PC-3 (cell line): ENCODE data around the gene PNMA1. TPM values are rescaled to one million over a fixed set of nuclear protein-coding genes. Genes with fewer than 3 reads are reported as not detected.

ENCODE experiments used
- ATAC-seq: fragments of 200-7000 bp; cut with Tn5 transposase; 2 replicates; pipeline ENCODE4 v1.9.1; 2020; ENCODE audit warnings: mild to moderate bottlenecking, moderate library complexity
- BruUV-seq: library from RNA; stranded (reverse); fragments of 400-500 nt; replicated peaks from 2 replicates; lab custom pipeline; 2021; lab: Mats Ljungman, UMichigan
- CTCF ChIA-PET: fragments of 300-600 bp; sonication (Branson Sonifier 250); formaldehyde crosslinking; loops from one replicate; lab custom pipeline; 2022; ENCODE audit warnings: antibody characterized with exemption; lab: Charles Lee
- POLR2A ChIA-PET: fragments of 300-600 bp; sonication (Branson Sonifier 250); formaldehyde crosslinking; loops from one replicate; lab custom pipeline; 2022; ENCODE audit warnings: antibody characterized with exemption; ENCODE audit not compliant: unreplicated experiment; lab: Charles Lee
- DNase-seq: peaks from one replicate; pipeline ENCODE4 v3.0.0-alpha.2; 2015
- H2AFZ ChIP-seq: fragments of 300-600 bp; sonication (generic); 2 replicates; pipeline ENCODE4 v1.6.0; 2016; ENCODE audit warnings: antibody characterized with exemption, low read length
- H3F3A ChIP-seq: fragments of 300-600 bp; sonication (generic); one replicate; pipeline ENCODE4 v1.6.0; 2017; ENCODE audit warnings: antibody characterized with exemption, low read length, control low read depth, mild to moderate bottlenecking; ENCODE audit not compliant: unreplicated experiment
- H3K27ac ChIP-seq: fragments of 300-600 bp; sonication (generic); 2 replicates; pipeline ENCODE4 v1.5.1; 2016; ENCODE audit warnings: mild to moderate bottlenecking, low read length
- H3K27me3 ChIP-seq: fragments of 300-600 bp; sonication (generic); 2 replicates; pipeline ENCODE4 v1.6.1; 2016; ENCODE audit warnings: low read length, mixed read lengths
- H3K36me3 ChIP-seq: fragments of 300-600 bp; sonication (generic); 2 replicates; pipeline ENCODE4 v1.6.1; 2016; ENCODE audit warnings: low read depth, mixed run types, low read length, mixed read lengths
- H3K4me1 ChIP-seq: fragments of 300-600 bp; sonication (generic); 2 replicates; pipeline ENCODE4 v1.5.1; 2016; ENCODE audit warnings: low read length; ENCODE audit not compliant: insufficient read depth
- H3K4me2 ChIP-seq: fragments of 300-600 bp; sonication (generic); 2 replicates; pipeline ENCODE4 v1.6.0; 2016; ENCODE audit warnings: low read length
- H3K4me3 ChIP-seq: fragments of 300-600 bp; sonication (generic); 2 replicates; pipeline ENCODE4 v1.5.1; 2016; ENCODE audit warnings: mild to moderate bottlenecking, low read length, mixed read lengths
- H3K79me2 ChIP-seq: fragments of 300-600 bp; sonication (generic); 2 replicates; pipeline ENCODE4 v1.6.1; 2017; ENCODE audit warnings: low read length, mixed read lengths
- H3K9ac ChIP-seq: fragments of 300-600 bp; sonication (generic); 2 replicates; pipeline ENCODE4 v1.6.0; 2016; ENCODE audit warnings: mild to moderate bottlenecking, low read length
- H3K9me2 ChIP-seq: fragments of 300-600 bp; sonication (generic); replicated peaks from 2 replicates; pipeline ENCODE4 v1.6.1; 2016; ENCODE audit warnings: mixed run types, low read length, mixed read lengths
- H3K9me3 ChIP-seq: fragments of 300-600 bp; sonication (generic); 2 replicates; pipeline ENCODE4 v1.6.1; 2016; ENCODE audit warnings: low read length, mixed read lengths
- H4K20me1 ChIP-seq: fragments of 300-600 bp; sonication (generic); 2 replicates; pipeline ENCODE4 v1.6.1; 2016; ENCODE audit warnings: low read length, mixed read lengths
- EZH2 ChIP-seq: fragments of 300-600 bp; sonication (generic); IDR thresholded peaks from one replicate; pipeline ENCODE4 v1.6.1; 2017; ENCODE audit warnings: antibody characterized with exemption, mild to moderate bottlenecking, low read length; ENCODE audit not compliant: unreplicated experiment
- EZH2phosphoT487 ChIP-seq: fragments of 300-600 bp; sonication (generic); IDR thresholded peaks from 2 replicates; pipeline ENCODE4 v1.6.1; 2018; ENCODE audit warnings: mild to moderate bottlenecking, antibody characterized with exemption, low read length, borderline replicate concordance
- intact Hi-C: fragments of 100-400 bp; cut with micrococcal nuclease; formaldehyde crosslinking; loops from 2 replicates; pipeline ENCODE4 v1.9.0; 2023
- total RNA-seq: library from RNA; depleted of rRNA; stranded (reverse); fragments of >200 nt; gene quantifications from 2 replicates; pipeline ENCODE4 v1.2.3, GENCODE V29; 2014
- TF ChIP-seq, protein P1 (sequence below): fragments of 300-600 bp; sonication (generic); conservative IDR thresholded peaks from 2 replicates; pipeline ENCODE4 v1.5.1; 2017; ENCODE audit warnings: antibody characterized with exemption, low read depth, mild to moderate bottlenecking, low read length

The PNMA1 gene
- total RNA-seq, 1 experiment from 2014 or later, result 30.8 TPM

- Histone ChIP-seq H4K20me1 (peaks cover 19% of the 10 kb centered on the region), H3K79me2 (peaks cover 90% of the 10 kb centered on the region), H3K4me2 (peak overlapping the region; percentile 98), H2AFZ (peak overlapping the region; percentile 42), H3F3A (peaks cover 6% of the 10 kb centered on the region), H3K9me2 (no peaks in the 10 kb centered on the region), H3K27me3 (no peaks in the 10 kb centered on the region), H3K9ac (peak overlapping the region; percentile 73), H3K9me3 (no peaks in the 10 kb centered on the region), H3K36me3 (no peaks in the 10 kb centered on the region), H3K27ac (peak overlapping the region; percentile 67), H3K4me1 (peaks cover 57% of the 10 kb centered on the region), H3K4me3 (peak overlapping the region; percentile 93)
- intact Hi-C loops, result loop anchor here (1.0 to 2.0 kb wide), 3 partner anchors 25 to 65 kb away; no protein-coding TSS in a partner anchor
- TF ChIP-seq EZH2phosphoT487, result peak; percentile 100
- TF ChIP-seq, protein P1, sequence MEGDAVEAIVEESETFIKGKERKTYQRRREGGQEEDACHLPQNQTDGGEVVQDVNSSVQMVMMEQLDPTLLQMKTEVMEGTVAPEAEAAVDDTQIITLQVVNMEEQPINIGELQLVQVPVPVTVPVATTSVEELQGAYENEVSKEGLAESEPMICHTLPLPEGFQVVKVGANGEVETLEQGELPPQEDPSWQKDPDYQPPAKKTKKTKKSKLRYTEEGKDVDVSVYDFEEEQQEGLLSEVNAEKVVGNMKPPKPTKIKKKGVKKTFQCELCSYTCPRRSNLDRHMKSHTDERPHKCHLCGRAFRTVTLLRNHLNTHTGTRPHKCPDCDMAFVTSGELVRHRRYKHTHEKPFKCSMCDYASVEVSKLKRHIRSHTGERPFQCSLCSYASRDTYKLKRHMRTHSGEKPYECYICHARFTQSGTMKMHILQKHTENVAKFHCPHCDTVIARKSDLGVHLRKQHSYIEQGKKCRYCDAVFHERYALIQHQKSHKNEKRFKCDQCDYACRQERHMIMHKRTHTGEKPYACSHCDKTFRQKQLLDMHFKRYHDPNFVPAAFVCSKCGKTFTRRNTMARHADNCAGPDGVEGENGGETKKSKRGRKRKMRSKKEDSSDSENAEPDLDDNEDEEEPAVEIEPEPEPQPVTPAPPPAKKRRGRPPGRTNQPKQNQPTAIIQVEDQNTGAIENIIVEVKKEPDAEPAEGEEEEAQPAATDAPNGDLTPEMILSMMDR, result no peak
- TF ChIP-seq EZH2, result no peak
- peak; percentile 71 for ATAC-seq
- CTCF ChIA-PET, result interaction anchor here (0.6 to 1.5 kb wide), 5 partner anchors 19 to 108 kb away, joined by 3 to 9 read pairs (median 8); no protein-coding TSS in a partner anchor
- POLR2A ChIA-PET, result interaction anchor here (0.5 to 0.8 kb wide), 7 partner anchors 19 to 1012 kb away, joined by 3 to 32 read pairs (median 7); no protein-coding TSS in a partner anchor
- DNase-seq, result peak; percentile 98
- BruUV-seq, result no TSS peak
Measured at GRCh38 chr14:73759714-73760597, 45.8 kb upstream of the PNMA1 start.

- peak overlapping the region; percentile 74 for H3K27ac ChIP-seq
- H3K27me3 ChIP-seq, result no peaks in the 10 kb centered on the region
- H3K4me2 ChIP-seq, result peak overlapping the region; percentile 98
- POLR2A ChIA-PET, result interaction anchor here (0.6 to 0.8 kb wide), 3 partner anchors 18 to 1013 kb away, joined by 7 to 9 read pairs (median 7); no protein-coding TSS in a partner anchor
- no peaks in the 10 kb centered on the region for H3K36me3 ChIP-seq
- BruUV-seq, result no TSS peak
- no peaks in the 10 kb centered on the region for H3K9me3 ChIP-seq
- CTCF ChIA-PET, result interaction anchor here (1.0 to 2.0 kb wide), 6 partner anchors 18 to 92 kb away, joined by 3 to 9 read pairs (median 8); partner anchors contain the start of gene PTGR2
- peak; percentile 56 for DNase-seq
- intact Hi-C loops, result loop anchor here (2.0 kb wide), 1 partner anchor 66 kb away; no protein-coding TSS in a partner anchor
- H3K9me2 ChIP-seq, result no peaks in the 10 kb centered on the region
- H4K20me1 ChIP-seq, result peaks cover 22% of the 10 kb centered on the region
- H3K9ac ChIP-seq, result peak overlapping the region; percentile 80
- H3K4me3 ChIP-seq, result peak overlapping the region; percentile 93
- H2AFZ ChIP-seq, result peak overlapping the region; percentile 63; the same call in 1 of the 2 replicates
- H3F3A ChIP-seq, result peaks cover 6% of the 10 kb centered on the region
- TF ChIP-seq EZH2 (no peak), EZH2phosphoT487 (no peak)
- TF ChIP-seq, protein P1, result no peak
- H3K79me2 ChIP-seq, result peaks cover 91% of the 10 kb centered on the region
- H3K4me1 ChIP-seq, result peaks cover 62% of the 10 kb centered on the region
- ATAC-seq, result peak; percentile 3
Measured at GRCh38 chr14:73759183-73759713, 45.1 kb upstream of the PNMA1 start.
